Keratinocyte (primary cell): ENCODE measurements around the gene MRM2.

Experiments used
- CTCF ChIP-seq, 3 experiments: IDR thresholded peaks in 1 of 3; conservative IDR thresholded peaks in 1 of 3; optimal IDR thresholded peaks in 1 of 3; 2 replicates in 2 of 3; 3 replicates in 1 of 3; pipeline versions ENCODE3 to v1.5.1; 2011; ENCODE audit warnings: low read length in 3 of 3, mild to moderate bottlenecking in 3 of 3, moderate library complexity in 2 of 3, control low read depth in 1 of 3, inconsistent platforms in 1 of 3; ENCODE audit not compliant: insufficient read depth in 2 of 3; ENCODE audit errors: extremely low read depth in 1 of 3
- EZH2 ChIP-seq: IDR thresholded peaks from one replicate; pipeline ENCODE4 v1.6.1; 2012; ENCODE audit warnings: inconsistent platforms, mild to moderate bottlenecking, low read length, moderate library complexity

- no peak for TF ChIP-seq EZH2
- no peak for TF ChIP-seq CTCF (optimal IDR thresholded peaks at IDR 0.05 in 1 of 3, IDR thresholded peaks at IDR 0.05 in 1 of 3, conservative IDR thresholded peaks at IDR 0.05 in 1 of 3; ENCODE audit: extremely low read depth in 1 of 3, insufficient read depth in 2 of 3, low read length in 3 of 3)
Observed at GRCh38 chr7:2263176-2263575, 21.2 kb upstream of the MRM2 start.
